PC-9 (cell line): Measurements from ENCODE around the gene MBP.

Source experiments
- EZH2 ChIP-seq: fragments of 200-600 bp; sonication (generic); IDR thresholded peaks from 2 replicates; pipeline ENCODE4 v1.8.0; 2017; ENCODE audit warnings: antibody characterized with exemption, low read depth
- TF ChIP-seq, protein P1 (sequence below): fragments of 200-600 bp; sonication (generic); conservative IDR thresholded peaks from 2 replicates; pipeline ENCODE4 v1.6.1; 2017; ENCODE audit warnings: mixed run types, antibody characterized with exemption, mild to moderate bottlenecking, moderate library complexity

DNA sequence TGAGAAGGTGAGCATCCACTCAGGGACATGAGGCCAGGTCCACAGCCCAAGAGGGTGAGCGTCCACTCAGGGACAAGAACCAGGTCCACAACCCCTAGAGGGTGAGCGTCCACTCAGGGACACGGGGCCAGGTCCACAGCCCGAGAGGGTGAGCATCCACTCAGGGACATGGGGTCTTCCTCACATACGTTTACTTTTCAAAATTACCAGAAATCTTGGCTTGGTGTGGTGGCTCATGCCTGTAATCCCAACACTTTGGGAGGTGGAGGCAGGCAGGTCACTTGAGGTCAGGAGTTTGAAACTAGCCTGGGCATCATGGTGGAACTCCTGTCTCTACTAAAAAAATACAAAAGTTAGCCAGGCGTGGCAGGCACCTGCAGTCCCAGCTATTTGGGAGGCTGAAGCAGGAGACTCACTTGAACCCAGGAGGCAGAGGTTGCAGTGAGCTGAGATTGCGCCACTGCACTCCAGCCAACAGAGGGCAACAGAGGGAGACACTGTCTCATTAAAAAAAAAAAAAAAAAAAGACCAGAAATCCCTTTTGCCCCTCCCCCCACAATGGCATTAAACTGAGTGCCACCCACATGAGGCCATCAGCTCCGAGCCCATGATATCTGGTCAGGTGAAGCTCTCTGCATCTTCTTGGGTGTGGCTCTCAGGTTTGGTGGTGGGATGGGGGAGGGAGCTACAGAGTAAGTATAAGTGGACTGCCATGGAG lies 9.0 kb upstream of the MBP start:
- TF ChIP-seq EZH2, result no peak
- TF ChIP-seq, protein P1, sequence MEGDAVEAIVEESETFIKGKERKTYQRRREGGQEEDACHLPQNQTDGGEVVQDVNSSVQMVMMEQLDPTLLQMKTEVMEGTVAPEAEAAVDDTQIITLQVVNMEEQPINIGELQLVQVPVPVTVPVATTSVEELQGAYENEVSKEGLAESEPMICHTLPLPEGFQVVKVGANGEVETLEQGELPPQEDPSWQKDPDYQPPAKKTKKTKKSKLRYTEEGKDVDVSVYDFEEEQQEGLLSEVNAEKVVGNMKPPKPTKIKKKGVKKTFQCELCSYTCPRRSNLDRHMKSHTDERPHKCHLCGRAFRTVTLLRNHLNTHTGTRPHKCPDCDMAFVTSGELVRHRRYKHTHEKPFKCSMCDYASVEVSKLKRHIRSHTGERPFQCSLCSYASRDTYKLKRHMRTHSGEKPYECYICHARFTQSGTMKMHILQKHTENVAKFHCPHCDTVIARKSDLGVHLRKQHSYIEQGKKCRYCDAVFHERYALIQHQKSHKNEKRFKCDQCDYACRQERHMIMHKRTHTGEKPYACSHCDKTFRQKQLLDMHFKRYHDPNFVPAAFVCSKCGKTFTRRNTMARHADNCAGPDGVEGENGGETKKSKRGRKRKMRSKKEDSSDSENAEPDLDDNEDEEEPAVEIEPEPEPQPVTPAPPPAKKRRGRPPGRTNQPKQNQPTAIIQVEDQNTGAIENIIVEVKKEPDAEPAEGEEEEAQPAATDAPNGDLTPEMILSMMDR, result peak; percentile 47; the same call in 1 of the 2 replicates
